Cardiac septum (tissue), 1 donor: ENCODE measurements around the gene RAPGEF2. TPM values are rescaled to one million over a fixed set of nuclear protein-coding genes. Genes with fewer than 3 reads are reported as not detected.
A peak's percentile ranks its signal among the peaks of the same experiment; 100 is the strongest.
"Not testable (repeated sequence)": the region's sequence is repeated elsewhere in the genome, so short reads cannot be mapped to it uniquely, and the experiment has no call there.

Source experiments
- DNase-seq: peaks from one replicate; pipeline ENCODE4 v3.0.0-alpha.2; 2020; ENCODE audit warnings: low spot score
- intact Hi-C: fragments of 100-400 bp; cut with DNase I; formaldehyde crosslinking; loops from one replicate; pipeline ENCODE4 v1.14.0; 2022
- total RNA-seq: library from RNA; stranded (reverse); fragmentation: NEBNext Ultra II Directional; extraction: Animal tissue kit (Norgen Biotek cat#: 25700); gene quantifications from one replicate; pipeline ENCODE4 v1.2.1, GENCODE V29; 2021
- donor health status: DM: no; HTN: no; CAD: no.

The RAPGEF2 gene
- total RNA-seq, 1 donor from 2014 or later, result 52.3 TPM

GRCh38 chr4:159284113-159284512 lies 181.2 kb downstream of the RAPGEF2 start:
- DNase-seq, result no peak
- intact Hi-C loops, result no loop called here

GRCh38 chr4:159284733-159285132 lies 181.9 kb downstream of the RAPGEF2 start:
- intact Hi-C loops, result no loop called here
- DNase-seq, result no peak

GRCh38 chr4:159287767-159288166 lies 184.9 kb downstream of the RAPGEF2 start:
- DNase-seq, result no peak
- intact Hi-C loops, result no loop called here

- DNase-seq, result no peak
- intact Hi-C loops, result no loop called here
These were observed 186.8 kb downstream of the RAPGEF2 start for GRCh38 chr4:159289682-159290081.

GRCh38 chr4:159290321-159291030 lies 187.6 kb downstream of the RAPGEF2 start:
- intact Hi-C loops, result no loop called here
- no peak for DNase-seq

- intact Hi-C loops, result no loop called here
- no peak for DNase-seq
These were observed 188.3 kb downstream of the RAPGEF2 start for GRCh38 chr4:159291176-159291575.

- intact Hi-C loops, result no loop called here
These were observed 189.4 kb downstream of the RAPGEF2 start for GRCh38 chr4:159292137-159292896.

GRCh38 chr4:159293811-159294515 lies 191.1 kb downstream of the RAPGEF2 start:
- intact Hi-C loops, result no loop called here
- no peak for DNase-seq

More at GRCh38 chr4:159292137-159292896, 189.4 kb downstream of the RAPGEF2 start:
- no peak for DNase-seq

- intact Hi-C loops, result no loop called here
- no peak for DNase-seq
These were observed 193.2 kb downstream of the RAPGEF2 start for GRCh38 chr4:159296061-159296460.

- intact Hi-C loops, result no loop called here
- DNase-seq, result no peak
These were observed 194.2 kb downstream of the RAPGEF2 start for GRCh38 chr4:159297091-159297490.

GRCh38 chr4:159298502-159298901 lies 195.6 kb downstream of the RAPGEF2 start:
- no peak for DNase-seq
- intact Hi-C loops, result no loop called here

- DNase-seq, result no peak
- intact Hi-C loops, result no loop called here
These were observed 200.6 kb downstream of the RAPGEF2 start for GRCh38 chr4:159303435-159303834.

- intact Hi-C loops, result no loop called here
- DNase-seq, result no peak
These were observed 202.2 kb downstream of the RAPGEF2 start for GRCh38 chr4:159305129-159305528.

- intact Hi-C loops, result no loop called here
These were observed 205.1 kb downstream of the RAPGEF2 start for GRCh38 chr4:159307929-159308328.

GRCh38 chr4:159308566-159309340 lies 205.9 kb downstream of the RAPGEF2 start:
- DNase-seq, result no peak
- intact Hi-C loops, result no loop called here

More at GRCh38 chr4:159307929-159308328, 205.1 kb downstream of the RAPGEF2 start:
- no peak for DNase-seq

GRCh38 chr4:159312236-159312635 lies 209.4 kb downstream of the RAPGEF2 start:
- DNase-seq, result no peak
- intact Hi-C loops, result no loop called here

- peak; percentile 75 for DNase-seq
- intact Hi-C loops, result not testable (repeated sequence)
These were observed 213.0 kb downstream of the RAPGEF2 start for GRCh38 chr4:159315879-159316278.

- DNase-seq, result no peak
- intact Hi-C loops, result no loop called here
These were observed 214.3 kb downstream of the RAPGEF2 start for GRCh38 chr4:159317203-159317602.

GRCh38 chr4:159319027-159319426 lies 216.1 kb downstream of the RAPGEF2 start:
- intact Hi-C loops, result no loop called here
- DNase-seq, result no peak

- intact Hi-C loops, result no loop called here
- no peak for DNase-seq
These were observed 223.6 kb downstream of the RAPGEF2 start for GRCh38 chr4:159326480-159326879.
